Natural killer cell (primary cell): Measurements from ENCODE around the gene TLE7. TPM values are rescaled to one million over a fixed set of nuclear protein-coding genes. Genes with fewer than 3 reads are reported as not detected.

ENCODE experiments used
- ATAC-seq, 3 donors: fragments of 150-1000 bp in 2 of 3; fragments of 200-7000 bp in 1 of 3; cut with Tn5 transposase; 1 replicate in 1 of 3; 2 replicates in 2 of 3; pipeline ENCODE4 v1.10.0; 2021; ENCODE audit warnings: mild to moderate bottlenecking in 2 of 3, moderate library complexity in 2 of 3
- DNase-seq, 2 donors: peaks; one replicate each; pipeline versions ENCODE4 v3.0.0 to v3.0.0-alpha.2; 2013 to 2021; ENCODE audit warnings: mixed read lengths in 1 of 2
- H3K27ac ChIP-seq: one replicate; pipeline ENCODE4 v1.5.1; 2013; ENCODE audit warnings: mild to moderate bottlenecking, low read length
- H3K27me3 ChIP-seq: one replicate; pipeline ENCODE4 v1.6.1; 2013; ENCODE audit warnings: low read length; ENCODE audit not compliant: control insufficient read depth, insufficient read depth
- H3K36me3 ChIP-seq: one replicate; pipeline ENCODE4 v1.6.1; 2013; ENCODE audit warnings: low read length; ENCODE audit not compliant: control insufficient read depth, insufficient read depth
- H3K4me1 ChIP-seq: one replicate; pipeline ENCODE4 v1.6.1; 2013; ENCODE audit warnings: low read length; ENCODE audit not compliant: control insufficient read depth, insufficient read depth
- H3K4me3 ChIP-seq: one replicate; pipeline ENCODE4 v1.5.1; 2013; ENCODE audit warnings: low read length
- H3K9me3 ChIP-seq: one replicate; pipeline ENCODE4 v1.6.1; 2013; ENCODE audit warnings: low read length; ENCODE audit not compliant: control insufficient read depth, insufficient read depth
- H3K27ac Mint-ChIP-seq, 2 donors: one replicate each; pipeline ENCODE4 v1.8.0; 2022; ENCODE audit warnings: mild to moderate bottlenecking in 2 of 2, mixed read lengths in 2 of 2, moderate library complexity in 1 of 2
- H3K27me3 Mint-ChIP-seq, 2 donors: one replicate each; pipeline ENCODE4 v1.8.0; 2022; ENCODE audit warnings: low read depth in 2 of 2, mixed read lengths in 2 of 2
- H3K36me3 Mint-ChIP-seq: one replicate; pipeline ENCODE4 v1.8.0; 2022; ENCODE audit warnings: mixed read lengths
- H3K4me1 Mint-ChIP-seq, 2 donors: one replicate each; pipeline ENCODE4 v1.8.0; 2022; ENCODE audit warnings: mixed read lengths in 2 of 2
- H3K4me3 Mint-ChIP-seq: one replicate; pipeline ENCODE4 v1.8.0; 2022; ENCODE audit warnings: mild to moderate bottlenecking, moderate library complexity, mixed read lengths
- H3K9me3 Mint-ChIP-seq, 2 donors: one replicate each; pipeline ENCODE4 v1.8.0; 2022; ENCODE audit warnings: mixed read lengths in 2 of 2
- CTCF ChIP-seq: fragments of 200-600 bp; IDR thresholded peaks from one replicate; pipeline ENCODE4 v1.8.0; 2022; ENCODE audit warnings: antibody characterized with exemption
- WGBS: methylation state at CpG from one replicate; pipeline ENCODE4 v1.1.7; 2013; ENCODE audit warnings: missing lambda C conversion rate; ENCODE audit not compliant: insufficient coverage; 5-methylcytosine and 5-hydroxymethylcytosine counted together
- intact Hi-C: fragments of 100-400 bp; cut with micrococcal nuclease; formaldehyde crosslinking; loops from one replicate; pipeline ENCODE4 v1.14.2; 2022
- total RNA-seq, 4 donors: library from RNA; stranded (reverse); fragments of 120-200 nt in 1 of 4; gene quantifications; one replicate each; pipeline versions ENCODE4 v1.2.3 to v1.2.4, GENCODE V29; 2013 to 2022

Gene TLE7
- total RNA-seq, 3 donors from 2014 or later (not counting 1 experiment from before 2014, with no cell fraction given): not detected

- H3K9me3 Mint-ChIP-seq: no peaks in the 10 kb centered on the region
- ATAC-seq: no peak
- TF ChIP-seq CTCF: no peak
Observed at GRCh38 chr16:71380831-71381230, 61.0 kb downstream of the TLE7 start.

More at GRCh38 chr16:71380831-71381230, 61.0 kb downstream of the TLE7 start:
- no peak overlapping the region for H3K4me3 Mint-ChIP-seq
- H3K36me3 Mint-ChIP-seq: no peaks in the 10 kb centered on the region
- no peak overlapping the region for H3K27ac Mint-ChIP-seq
- DNase-seq: no peak
- 48% methylated on average over 5 of the region's 6 CpGs for WGBS
- Histone ChIP-seq H3K27me3 (no peaks in the 10 kb centered on the region), H3K4me1 (no peaks in the 10 kb centered on the region), H3K4me3 (no peak overlapping the region), H3K9me3 (no peaks in the 10 kb centered on the region), H3K27ac (no peak overlapping the region), H3K36me3 (no peaks in the 10 kb centered on the region)
- intact Hi-C loops: no loop called here
- H3K27me3 Mint-ChIP-seq: peaks cover 10 to 15% of the 10 kb centered on the region in 2 donors
- H3K4me1 Mint-ChIP-seq: peaks cover 0 to 10% of the 10 kb centered on the region in 2 donors

Other genes starting within 250 kb of the TLE7 start
- 1 to 10 TPM in 1 of 3 donors, under 1 TPM in 2; 0.43 to 1.1 (median 0.82) TPM for gene HYDIN, start 211.3 kb downstream of the TLE7 start, total RNA-seq
- 10 to 100 TPM; 18.1 to 37.2 (median 23.1) TPM for gene CMTR2, start 152.7 kb downstream of the TLE7 start, total RNA-seq
- gene CALB2, start 83.3 kb downstream of the TLE7 start, total RNA-seq: not detected
- gene ZNF23, start 20.2 kb upstream of the TLE7 start, total RNA-seq: 1 to 10 TPM; 7.2 to 8.9 (median 7.8) TPM
- 1 to 10 TPM; 3.4 to 6.1 (median 3.6) TPM for gene ZNF19, start 47.3 kb upstream of the TLE7 start, total RNA-seq
- gene CHST4, start 84.4 kb upstream of the TLE7 start, total RNA-seq: not detected
- gene TAT, start 135.0 kb upstream of the TLE7 start, total RNA-seq: not detected
- gene MARVELD3, start 184.1 kb upstream of the TLE7 start, total RNA-seq: not detected